Pancreas (tissue), 10 donors: ENCODE results near the gene DGCR2. TPM values are rescaled to one million over a fixed set of nuclear protein-coding genes. Genes with fewer than 3 reads are reported as not detected.

ENCODE experiments used
- ATAC-seq, 4 donors: fragments of 200-7000 bp; cut with Tn5 transposase; one replicate each; pipeline versions ENCODE4 v1.8.0 to v1.9.1; 2020; ENCODE audit warnings: mild to moderate bottlenecking in 4 of 4, moderate library complexity in 4 of 4
- DNase-seq, 6 donors: peaks; one replicate each; pipeline ENCODE4 v3.0.0-alpha.2; 2020
- FAIRE-seq: peaks from 2 replicates; lab custom pipeline; 2012; peaks lifted over from hg19 to GRCh38; lab: Jason Lieb, UNC
- H3K27ac ChIP-seq, 4 donors: fragments of 200-600 bp; sonication (generic); 1 replicate in 3 of 4; 2 replicates in 1 of 4; pipeline versions ENCODE4 v1.5.0 to v1.8.0; 2020
- H3K27me3 ChIP-seq, 4 donors: fragments of 200-600 bp; one replicate each; pipeline ENCODE4 v1.8.0; 2021
- H3K36me3 ChIP-seq, 3 donors: fragments of 200-600 bp; sonication (generic) in 1 of 3; one replicate each; pipeline versions ENCODE4 v1.5.0 to v1.8.0; 2020 to 2021
- H3K4me1 ChIP-seq, 3 donors: fragments of 200-600 bp; one replicate each; pipeline ENCODE4 v1.8.0; 2021
- H3K4me3 ChIP-seq, 4 donors: fragments of 200-600 bp; sonication (generic) in 2 of 4; one replicate each; pipeline versions ENCODE4 v1.5.0 to v1.8.0; 2020 to 2021
- H3K9me3 ChIP-seq, 4 donors: fragments of 200-600 bp; one replicate each; pipeline ENCODE4 v1.8.0; 2021
- CTCF ChIP-seq, 4 donors: fragments of 200-600 bp; sonication (generic) in 3 of 4; IDR thresholded peaks; one replicate each; pipeline versions ENCODE4 v1.5.0 to v1.8.0; 2021; ENCODE audit warnings: antibody characterized with exemption in 4 of 4
- WGBS, 2 donors: extraction: QIAGEN DNeasy Blood & Tissue Kit; methylation state at CpG; one replicate each; pipeline ENCODE4 v1.1.7; 2013; 5-methylcytosine and 5-hydroxymethylcytosine counted together
- intact Hi-C, 3 donors: fragments of 100-400 bp; cut with DNase I; formaldehyde crosslinking; loops; one replicate each; pipeline versions ENCODE4 v1.11.1 to v1.14.2; 2022
- polyA plus RNA-seq, 2 donors: library from polyadenylated mRNA; stranded (reverse); fragments of 200-250 nt; gene quantifications; one replicate each; pipeline ENCODE4 v1.2.3, GENCODE V29; 2013
- total RNA-seq, 6 donors: library from RNA; stranded (reverse); fragmentation: NEBNext Ultra II Directional in 4 of 6; extraction: Animal tissue kit (Norgen Biotek cat#: 25700) in 4 of 6; gene quantifications; one replicate each; pipeline versions ENCODE4 v1.2.1 to v1.2.4, GENCODE V29; 2021 to 2023
- donor health status: healthy with polysubstance abuse.
- donor health status: DM: no; HTN: no; CAD: no; lungs with moderate emphysema.
- donor health status: DM: no; HTN: no; CAD: no.
- donor health status: control.
- donor health status: control.
- donor health status: Bipolar disorder and iron deficiency.
- donor health status: DM: yes; HTN: yes; CAD: no.
- donor health status: DM: no; HTN: no; CAD: no.
- donor health status: DM: no; HTN: no; CAD: no.
- donor health status: DM: yes; HTN: yes; CAD: no.

DGCR2 gene
- total and polyA plus RNA-seq, 8 donors = 24.3 to 41.5 (median 30.1) TPM

- TF ChIP-seq CTCF (IDR thresholded peaks at IDR 0.05) = no peak
- intact Hi-C loops = no loop called here
- FAIRE-seq = no peak
- no peak overlapping the region for H3K4me3 ChIP-seq
- no peak overlapping the region for H3K27ac ChIP-seq
- H3K27me3 ChIP-seq = no peaks in the 10 kb centered on the region
- H3K36me3 ChIP-seq = peaks cover 8 to 68% (median 36%) of the 10 kb centered on the region in 3 donors
- H3K9me3 ChIP-seq = no peaks in the 10 kb centered on the region
- WGBS, 2 donors = 95 to 97% methylated on average over 5 of the region's 5 CpGs
- peak in 1 of 6 donors; percentile 29 for DNase-seq
- ATAC-seq = no peak
- H3K4me1 ChIP-seq = no peaks in the 10 kb centered on the region
These were observed 75.2 kb downstream of the DGCR2 start for GRCh38 chr22:19046719-19047609.

GRCh38 chr22:19046287-19046686 lies 75.9 kb downstream of the DGCR2 start:
- TF ChIP-seq CTCF (IDR thresholded peaks at IDR 0.05) = no peak
- FAIRE-seq = no peak
- H3K36me3 ChIP-seq = peaks cover 8 to 74% (median 43%) of the 10 kb centered on the region in 3 donors
- no peak overlapping the region for H3K4me3 ChIP-seq
- no peak for DNase-seq
- H3K27ac ChIP-seq = no peak overlapping the region
- intact Hi-C loops = no loop called here
- H3K27me3 ChIP-seq = no peaks in the 10 kb centered on the region
- ATAC-seq = no peak
- H3K4me1 ChIP-seq = no peaks in the 10 kb centered on the region
- no peaks in the 10 kb centered on the region for H3K9me3 ChIP-seq
- WGBS, 2 donors = 91 to 96% methylated on average over 2 of the region's 2 CpGs

- no peak for TF ChIP-seq CTCF (IDR thresholded peaks at IDR 0.05)
- no peak overlapping the region for H3K4me3 ChIP-seq
- H3K9me3 ChIP-seq = no peaks in the 10 kb centered on the region
- no peaks in the 10 kb centered on the region for H3K27me3 ChIP-seq
- H3K27ac ChIP-seq = no peak overlapping the region
- DNase-seq = no peak
- peaks cover 8 to 86% (median 55%) of the 10 kb centered on the region in 3 donors for H3K36me3 ChIP-seq
- H3K4me1 ChIP-seq = no peaks in the 10 kb centered on the region
- FAIRE-seq = no peak
- WGBS, 2 donors = 64 to 65% methylated on average over 7 of the region's 7 CpGs
- ATAC-seq = no peak
- intact Hi-C loops = no loop called here
These were observed 77.1 kb downstream of the DGCR2 start for GRCh38 chr22:19045094-19045493.

- no peak for FAIRE-seq
- WGBS, 2 donors = 80 to 91% methylated on average over 6 of the region's 6 CpGs
- no peak for DNase-seq
- H3K27ac ChIP-seq = no peak overlapping the region
- H3K36me3 ChIP-seq = peaks cover 8 to 93% (median 55%) of the 10 kb centered on the region in 3 donors
- H3K4me3 ChIP-seq = no peak overlapping the region
- intact Hi-C loops = no loop called here
- no peak for ATAC-seq
- H3K4me1 ChIP-seq = no peaks in the 10 kb centered on the region
- TF ChIP-seq CTCF (IDR thresholded peaks at IDR 0.05) = no peak
- no peaks in the 10 kb centered on the region for H3K9me3 ChIP-seq
- no peaks in the 10 kb centered on the region for H3K27me3 ChIP-seq
These were observed 77.8 kb downstream of the DGCR2 start for GRCh38 chr22:19044381-19044780.
